ENCODE measurements around the gene EGLN2. TPM values are rescaled to one million over a fixed set of nuclear protein-coding genes. Genes with fewer than 3 reads are reported as not detected.
A peak's percentile ranks its signal among the peaks of the same experiment; 100 is the strongest.
"Not testable (repeated sequence)": the region's sequence is repeated elsewhere in the genome, so short reads cannot be mapped to it uniquely, and the experiment has no call there.

The EGLN2 gene
- total RNA-seq, 1 experiment from 2014 or later: 135 TPM

DNA sequence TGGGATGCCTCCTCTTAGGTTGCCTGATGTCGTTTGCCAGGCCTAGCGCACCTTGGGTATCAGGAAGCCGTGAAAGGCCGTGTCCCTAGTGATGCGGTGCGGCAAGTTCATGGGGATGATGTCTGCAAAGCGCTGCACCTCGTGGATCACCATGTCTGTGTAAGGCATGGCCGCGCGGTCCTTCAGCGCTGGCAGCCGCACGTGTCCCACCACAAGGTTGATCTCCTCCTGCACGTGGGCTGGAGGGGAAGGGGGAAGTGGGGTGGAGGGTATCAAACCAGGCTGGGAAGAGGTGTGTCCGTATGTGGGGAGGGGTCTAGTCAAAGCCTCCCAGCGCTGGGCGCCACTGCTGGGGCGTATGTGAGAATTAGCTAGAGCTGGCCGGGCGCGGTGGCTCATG is 23.2 kb downstream of the EGLN2 start:
- H3K4me3 ChIP-seq (ENCODE audit: low read depth, low read length): no peak overlapping the region
- CTCF ChIA-PET: no interaction called here
- H3K9me3 ChIP-seq: no peaks in the 10 kb centered on the region
- peaks cover 35% of the 10 kb centered on the region for H3K4me1 ChIP-seq
- TF ChIP-seq, protein P1, sequence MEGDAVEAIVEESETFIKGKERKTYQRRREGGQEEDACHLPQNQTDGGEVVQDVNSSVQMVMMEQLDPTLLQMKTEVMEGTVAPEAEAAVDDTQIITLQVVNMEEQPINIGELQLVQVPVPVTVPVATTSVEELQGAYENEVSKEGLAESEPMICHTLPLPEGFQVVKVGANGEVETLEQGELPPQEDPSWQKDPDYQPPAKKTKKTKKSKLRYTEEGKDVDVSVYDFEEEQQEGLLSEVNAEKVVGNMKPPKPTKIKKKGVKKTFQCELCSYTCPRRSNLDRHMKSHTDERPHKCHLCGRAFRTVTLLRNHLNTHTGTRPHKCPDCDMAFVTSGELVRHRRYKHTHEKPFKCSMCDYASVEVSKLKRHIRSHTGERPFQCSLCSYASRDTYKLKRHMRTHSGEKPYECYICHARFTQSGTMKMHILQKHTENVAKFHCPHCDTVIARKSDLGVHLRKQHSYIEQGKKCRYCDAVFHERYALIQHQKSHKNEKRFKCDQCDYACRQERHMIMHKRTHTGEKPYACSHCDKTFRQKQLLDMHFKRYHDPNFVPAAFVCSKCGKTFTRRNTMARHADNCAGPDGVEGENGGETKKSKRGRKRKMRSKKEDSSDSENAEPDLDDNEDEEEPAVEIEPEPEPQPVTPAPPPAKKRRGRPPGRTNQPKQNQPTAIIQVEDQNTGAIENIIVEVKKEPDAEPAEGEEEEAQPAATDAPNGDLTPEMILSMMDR (IDR thresholded peaks at IDR 0.05; ENCODE audit: insufficient read depth in 1 of 2, low read depth in 1 of 2, low read length in 1 of 2, severe bottlenecking in 1 of 2, unreplicated experiment in 1 of 2): no peak
- peaks cover 24% of the 10 kb centered on the region for H3K36me3 Mint-ChIP-seq (ENCODE audit: insufficient read depth, unreplicated experiment)
- H3K27ac Mint-ChIP-seq (ENCODE audit: unreplicated experiment): peak overlapping the region; percentile 98
- H3K9me3 Mint-ChIP-seq (ENCODE audit: unreplicated experiment): no peaks in the 10 kb centered on the region
- intact Hi-C loops (cut with micrococcal nuclease; ENCODE audit: unreplicated experiment): loop anchor here (1.0 kb wide), 1 partner anchor 99 kb away; no protein-coding TSS in a partner anchor
- BruUV-seq (replicated peaks): no TSS peak
- DNase-seq: peak in 1 of 2 experiments; percentile 26
- H3K36me3 ChIP-seq (ENCODE audit: control insufficient read depth, insufficient read depth, low read length): no peaks in the 10 kb centered on the region
- POLR2A ChIA-PET: no interaction called here
- peaks cover 40% of the 10 kb centered on the region for H3K4me1 Mint-ChIP-seq (ENCODE audit: low read depth, unreplicated experiment)
- no peaks in the 10 kb centered on the region for H3K27me3 Mint-ChIP-seq (ENCODE audit: insufficient read depth, unreplicated experiment)
- peak overlapping the region; percentile 23 for H3K4me3 Mint-ChIP-seq (ENCODE audit: unreplicated experiment)
- H3K27me3 ChIP-seq (replicated peaks; ENCODE audit: control insufficient read depth, insufficient read depth, low read length): no peaks in the 10 kb centered on the region

DNA sequence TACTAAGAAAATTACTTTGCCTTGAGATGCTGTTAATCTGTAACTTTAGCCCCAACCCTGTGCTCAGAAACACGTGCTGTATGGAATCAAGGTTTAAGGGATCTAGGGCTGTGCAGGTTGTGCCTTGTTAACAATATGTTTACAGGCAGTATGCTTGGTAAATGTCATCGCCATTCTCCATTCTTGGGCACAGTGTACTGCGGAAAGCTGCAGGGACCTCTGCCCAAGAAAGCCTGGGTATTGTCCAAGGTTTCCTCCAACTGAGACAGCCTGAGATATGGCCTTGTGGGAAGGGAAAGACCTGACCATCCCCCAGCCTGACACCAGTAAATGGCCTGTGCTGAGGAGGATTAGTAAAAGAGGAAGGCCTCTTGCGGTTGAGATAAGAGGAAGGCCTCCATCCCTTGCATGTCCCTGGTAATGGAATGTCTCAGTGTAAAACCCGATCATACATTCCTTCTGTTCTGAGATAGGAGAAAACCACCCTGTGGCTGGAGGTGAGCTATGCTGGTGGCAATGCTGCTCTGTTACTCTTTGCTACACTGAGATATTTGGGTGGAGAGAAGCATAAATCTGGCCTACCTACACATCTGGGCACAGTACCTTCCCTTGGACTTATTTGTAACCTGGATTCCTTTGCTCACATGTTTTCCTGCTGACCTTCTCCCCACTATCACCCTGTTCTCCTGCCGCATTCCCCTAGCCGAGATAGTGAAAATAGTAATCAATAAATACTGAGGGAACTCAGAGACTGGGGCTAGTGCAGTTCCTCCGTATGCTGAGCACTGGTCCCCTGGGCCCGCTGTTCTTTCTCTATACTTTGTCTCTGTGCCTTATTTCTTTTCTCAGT is 23.9 kb downstream of the EGLN2 start:
- not testable (repeated sequence) for H3K9me3 ChIP-seq; H3K27me3 Mint-ChIP-seq (ENCODE audit: insufficient read depth, unreplicated experiment); H3K4me3 ChIP-seq (ENCODE audit: low read depth, low read length); H3K36me3 ChIP-seq (ENCODE audit: control insufficient read depth, insufficient read depth, low read length); H3K9me3 Mint-ChIP-seq (ENCODE audit: unreplicated experiment); H3K27me3 ChIP-seq (replicated peaks; ENCODE audit: control insufficient read depth, insufficient read depth, low read length)
- BruUV-seq (replicated peaks): TSS peak; percentile 91
- H3K4me1 ChIP-seq: peaks cover 35% of the 10 kb centered on the region
- ChIA-PET POLR2A (interaction anchor here (0.5 to 0.6 kb wide), 2 partner anchors 336 to 541 kb away, joined by 3 read pairs; partner anchors contain the start of gene B9D2), CTCF (interaction anchor here (0.7 to 1.1 kb wide), 4 partner anchors 11 to 86 kb away, joined by 3 to 6 read pairs (median 4); partner anchors contain the start of gene EGLN2)
- intact Hi-C loops (cut with micrococcal nuclease; ENCODE audit: unreplicated experiment): loop anchor here (1.0 kb wide), 2 partner anchors 74 to 98 kb away; no protein-coding TSS in a partner anchor
- Mint-ChIP-seq H3K36me3 (ENCODE audit: insufficient read depth, unreplicated experiment) (peaks cover 26% of the 10 kb centered on the region), H3K27ac (ENCODE audit: unreplicated experiment) (peak overlapping the region; percentile 98), H3K4me3 (ENCODE audit: unreplicated experiment) (peak overlapping the region; percentile 23), H3K4me1 (ENCODE audit: low read depth, unreplicated experiment) (peaks cover 40% of the 10 kb centered on the region)
- peak; percentile 80 to 90 for DNase-seq

DNA sequence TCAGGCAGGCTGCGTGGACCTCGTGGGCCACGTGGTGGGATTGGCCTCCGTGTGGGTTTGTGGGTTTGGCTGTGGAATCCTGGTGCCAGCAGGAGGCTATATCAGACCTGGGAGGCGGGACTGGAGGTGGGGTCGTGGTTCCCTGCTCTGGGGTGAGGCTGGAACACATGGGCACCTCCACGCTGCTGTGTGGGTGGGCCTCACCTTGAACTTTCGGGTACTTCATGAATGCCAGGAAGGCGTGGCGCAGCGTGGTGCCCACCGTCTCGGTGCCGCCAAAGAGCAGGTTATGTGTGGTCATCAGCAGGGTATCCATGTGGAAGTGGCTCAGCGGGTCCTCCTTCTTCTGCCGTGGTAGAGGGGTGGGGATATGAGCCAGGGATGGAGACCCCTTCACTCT is 25.9 kb downstream of the EGLN2 start:
- H3K4me1 Mint-ChIP-seq (ENCODE audit: low read depth, unreplicated experiment): peaks cover 32% of the 10 kb centered on the region
- H3K27ac Mint-ChIP-seq (ENCODE audit: unreplicated experiment): peak overlapping the region; percentile 76
- H3K36me3 ChIP-seq (ENCODE audit: control insufficient read depth, insufficient read depth, low read length); H3K27me3 ChIP-seq (replicated peaks; ENCODE audit: control insufficient read depth, insufficient read depth, low read length); H3K9me3 ChIP-seq; H3K4me3 ChIP-seq (ENCODE audit: low read depth, low read length); H3K4me3 Mint-ChIP-seq (ENCODE audit: unreplicated experiment); intact Hi-C loops (cut with micrococcal nuclease; ENCODE audit: unreplicated experiment); POLR2A ChIA-PET; BruUV-seq (replicated peaks); H3K27me3 Mint-ChIP-seq (ENCODE audit: insufficient read depth, unreplicated experiment): not testable (repeated sequence)
- DNase-seq: peak in 1 of 2 experiments; percentile 35
- H3K9me3 Mint-ChIP-seq (ENCODE audit: unreplicated experiment): peaks cover 19% of the 10 kb centered on the region
- peaks cover 35% of the 10 kb centered on the region for H3K4me1 ChIP-seq
- peaks cover 29% of the 10 kb centered on the region for H3K36me3 Mint-ChIP-seq (ENCODE audit: insufficient read depth, unreplicated experiment)
- CTCF ChIA-PET: interaction anchor here (0.6 kb wide), 1 partner anchor 84 kb away, joined by 3 read pairs; no protein-coding TSS in a partner anchor

DNA sequence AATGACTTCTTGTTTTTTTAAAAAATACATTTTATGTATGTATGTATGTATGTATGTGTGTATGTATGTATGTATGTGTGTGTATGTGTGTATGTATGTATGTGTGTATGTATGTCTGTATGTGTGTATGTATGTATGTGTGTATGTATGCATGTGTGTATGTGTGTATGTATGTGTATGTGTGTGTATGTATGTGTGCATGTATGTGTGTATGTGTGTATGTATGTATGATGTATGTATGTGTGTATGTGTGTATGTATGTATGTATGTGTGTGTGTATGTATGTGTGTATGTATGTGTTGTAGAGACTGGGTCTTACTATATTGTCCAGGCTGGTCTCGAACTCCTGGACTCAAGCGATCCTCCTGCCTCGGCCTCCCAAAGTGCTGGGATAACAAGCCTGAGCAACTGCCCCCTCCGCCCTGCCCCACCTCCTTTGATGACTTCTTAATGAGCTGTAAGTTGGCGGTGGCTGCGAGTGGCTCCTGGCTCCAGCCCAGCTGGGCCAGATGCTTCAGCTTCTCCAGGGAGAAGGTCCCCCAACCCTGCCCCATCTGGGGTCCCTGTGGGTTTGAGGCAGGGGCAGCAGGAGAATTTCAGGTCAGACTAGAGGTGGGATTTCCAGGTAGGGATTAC is 26.6 kb downstream of the EGLN2 start:
- peak in 1 of 2 experiments; percentile 19 for DNase-seq
- H3K36me3 Mint-ChIP-seq (ENCODE audit: insufficient read depth, unreplicated experiment): peaks cover 29% of the 10 kb centered on the region
- H3K27me3 ChIP-seq (replicated peaks; ENCODE audit: control insufficient read depth, insufficient read depth, low read length); BruUV-seq (replicated peaks); H3K27me3 Mint-ChIP-seq (ENCODE audit: insufficient read depth, unreplicated experiment); H3K4me3 Mint-ChIP-seq (ENCODE audit: unreplicated experiment); intact Hi-C loops (cut with micrococcal nuclease; ENCODE audit: unreplicated experiment); H3K4me3 ChIP-seq (ENCODE audit: low read depth, low read length); POLR2A ChIA-PET; H3K36me3 ChIP-seq (ENCODE audit: control insufficient read depth, insufficient read depth, low read length); H3K9me3 ChIP-seq: not testable (repeated sequence)
- peaks cover 19% of the 10 kb centered on the region for H3K9me3 Mint-ChIP-seq (ENCODE audit: unreplicated experiment)
- CTCF ChIA-PET: interaction anchor here (0.6 kb wide), 1 partner anchor 84 kb away, joined by 3 read pairs; no protein-coding TSS in a partner anchor
- H3K4me1 ChIP-seq: peaks cover 34% of the 10 kb centered on the region
- peaks cover 32% of the 10 kb centered on the region for H3K4me1 Mint-ChIP-seq (ENCODE audit: low read depth, unreplicated experiment)
- H3K27ac Mint-ChIP-seq (ENCODE audit: unreplicated experiment): peak overlapping the region; percentile 76

DNA sequence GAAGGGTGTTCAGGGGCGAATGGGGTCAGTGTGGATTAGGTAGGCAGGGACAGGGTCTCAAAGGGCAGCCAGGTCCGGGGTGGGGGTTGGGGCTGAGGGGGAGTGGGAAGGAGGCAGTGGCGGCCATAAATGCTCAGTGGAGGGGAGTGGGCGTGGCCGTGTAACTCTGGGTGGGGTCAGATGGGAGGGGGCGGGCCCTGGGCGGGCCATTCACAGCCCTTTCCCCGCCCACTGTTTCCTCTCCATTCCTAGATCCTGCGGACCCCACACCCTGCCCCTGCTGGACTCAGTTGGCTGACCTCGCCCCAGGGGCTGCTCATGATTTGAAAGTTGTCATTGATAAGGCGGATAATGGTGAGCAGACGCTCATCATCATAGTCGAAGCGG is 27.3 kb downstream of the EGLN2 start:
- BruUV-seq (replicated peaks): not testable (repeated sequence)

More for the DNA sequence above, 27.3 kb downstream of the EGLN2 start:
- H3K4me3 ChIP-seq (ENCODE audit: low read depth, low read length); DNase-seq; H3K27me3 Mint-ChIP-seq (ENCODE audit: insufficient read depth, unreplicated experiment); POLR2A ChIA-PET; intact Hi-C loops (cut with micrococcal nuclease; ENCODE audit: unreplicated experiment); CTCF ChIA-PET; H3K36me3 ChIP-seq (ENCODE audit: control insufficient read depth, insufficient read depth, low read length); H3K27me3 ChIP-seq (replicated peaks; ENCODE audit: control insufficient read depth, insufficient read depth, low read length); H3K4me3 Mint-ChIP-seq (ENCODE audit: unreplicated experiment); H3K9me3 ChIP-seq: not testable (repeated sequence)
- peaks cover 28% of the 10 kb centered on the region for H3K4me1 Mint-ChIP-seq (ENCODE audit: low read depth, unreplicated experiment)
- peaks cover 29% of the 10 kb centered on the region for H3K36me3 Mint-ChIP-seq (ENCODE audit: insufficient read depth, unreplicated experiment)
- H3K9me3 Mint-ChIP-seq (ENCODE audit: unreplicated experiment): peaks cover 19% of the 10 kb centered on the region
- peaks cover 32% of the 10 kb centered on the region for H3K4me1 ChIP-seq
- H3K27ac Mint-ChIP-seq (ENCODE audit: unreplicated experiment): peak overlapping the region; percentile 76

Measured in Caco-2 (cell line).